ENCODE results near the gene HAUS7.

DNA sequence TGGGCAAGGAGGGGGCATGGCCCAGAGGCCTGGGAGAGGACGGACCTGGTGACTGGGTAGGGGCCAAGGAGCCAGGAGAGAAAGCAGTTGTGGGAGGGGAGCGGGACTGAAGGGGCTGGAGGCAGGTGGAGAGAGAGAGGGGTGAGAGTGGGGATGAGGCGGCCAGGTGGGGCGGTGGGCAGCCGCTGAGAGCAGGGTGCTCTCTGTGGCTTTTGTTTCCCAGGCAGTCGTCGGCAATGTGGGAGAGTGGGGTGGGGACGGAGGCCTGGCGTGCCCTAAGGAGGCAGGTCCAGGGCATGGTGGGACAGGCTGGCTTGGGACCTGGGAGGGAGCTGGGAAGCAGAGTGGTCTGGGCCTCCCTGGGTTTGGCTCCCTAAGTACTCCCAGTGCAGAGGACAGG is 43.9 kb upstream of the HAUS7 start:
- no peak for TF ChIP-seq CTCF (IDR thresholded peaks at IDR 0.05; ENCODE audit: control extremely low read depth in 1 of 3, insufficient read depth in 1 of 3, low read depth in 1 of 3, low read length in 3 of 3)
- TF ChIP-seq PHF8 (conservative IDR thresholded peaks at IDR 0.05; ENCODE audit: low read depth, low read length), result no peak
- TF ChIP-seq POLR2AphosphoS5 (IDR thresholded peaks at IDR 0.05; ENCODE audit: low read depth, low read length), result no peak
- no peak for TF ChIP-seq POLR2A (IDR thresholded peaks at IDR 0.05; ENCODE audit: control extremely low read depth in 1 of 2, low read depth in 2 of 2, low read length in 2 of 2)
- no peak for TF ChIP-seq YY1 (IDR thresholded peaks at IDR 0.05; ENCODE audit: low read depth, low read length)
- TF ChIP-seq TAF1 (IDR thresholded peaks at IDR 0.05; ENCODE audit: low read depth, low read length), result no peak
- no peak for TF ChIP-seq SRF (IDR thresholded peaks at IDR 0.05; ENCODE audit: low read depth, low read length)
- no peak for TF ChIP-seq ZNF274 (IDR thresholded peaks at IDR 0.05; ENCODE audit: borderline replicate concordance, extremely low read depth, low read length)
- no peak for TF ChIP-seq SUZ12 (IDR thresholded peaks at IDR 0.05; ENCODE audit: low read length)
- TF ChIP-seq RAD21 (IDR thresholded peaks at IDR 0.05 in 1 of 2, conservative IDR thresholded peaks at IDR 0.05 in 1 of 2; ENCODE audit: low read depth in 2 of 2, low read length in 2 of 2), result no peak
- no peak for TF ChIP-seq CHD2 (IDR thresholded peaks at IDR 0.05; ENCODE audit: low read length)
- TF ChIP-seq NRF1 (IDR thresholded peaks at IDR 0.05; ENCODE audit: low read depth, low read length), result no peak
- no peak for TF ChIP-seq RFX5 (IDR thresholded peaks at IDR 0.05; ENCODE audit: borderline replicate concordance, low read depth, low read length)
